LHCN-M2 (cell line): ENCODE measurements around the gene SLMAP. TPM values are rescaled to one million over a fixed set of nuclear protein-coding genes. Genes with fewer than 3 reads are reported as not detected.

Experiments
- DNase-seq: peaks from one replicate; pipeline ENCODE4 v3.0.0-alpha.2; 2012; ENCODE audit warnings: low read depth
- total RNA-seq: library from RNA; depleted of rRNA; stranded (reverse); fragments of >200 nt; gene quantifications from 2 replicates; pipeline ENCODE4 v1.2.3, GENCODE V29; 2014

The SLMAP gene
- total RNA-seq, 1 experiment from 2014 or later, result 32.3 TPM

- peak; percentile 17 for DNase-seq
These were observed 3.8 kb upstream of the SLMAP start for GRCh38 chr3:57752307-57752706.

DNA sequence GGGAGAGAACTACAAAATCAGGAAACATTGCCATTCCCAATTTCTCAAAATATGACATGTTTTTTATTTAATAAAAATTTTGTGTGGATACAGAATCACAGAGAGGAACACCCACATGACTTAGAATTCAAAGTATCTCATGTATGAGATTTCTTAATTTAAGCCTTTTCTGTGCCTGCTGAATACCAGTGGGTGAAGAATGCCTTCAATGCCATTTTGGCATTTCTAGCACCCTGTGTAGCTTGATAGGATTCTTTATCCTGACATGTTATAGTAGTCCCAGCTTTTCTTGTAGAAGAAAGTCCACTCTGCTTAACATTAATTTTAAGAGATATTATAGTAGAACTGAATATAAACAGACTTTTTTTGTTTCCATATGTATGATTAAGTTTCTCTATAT is 3.1 kb upstream of the SLMAP start:
- DNase-seq, result no peak

GRCh38 chr3:57755368-57755675 is 787 bp upstream of the SLMAP start:
- peak; percentile 54 for DNase-seq

GRCh38 chr3:57756528-57757401 is 656 bp downstream of the SLMAP start:
- peak; percentile 67 for DNase-seq

GRCh38 chr3:57757642-57758297 is 1.7 kb downstream of the SLMAP start:
- no peak for DNase-seq

- no peak for DNase-seq
These were observed 2.6 kb downstream of the SLMAP start for GRCh38 chr3:57758686-57759085.

- no peak for DNase-seq
These were observed 8.7 kb downstream of the SLMAP start for GRCh38 chr3:57764794-57765193.

DNA sequence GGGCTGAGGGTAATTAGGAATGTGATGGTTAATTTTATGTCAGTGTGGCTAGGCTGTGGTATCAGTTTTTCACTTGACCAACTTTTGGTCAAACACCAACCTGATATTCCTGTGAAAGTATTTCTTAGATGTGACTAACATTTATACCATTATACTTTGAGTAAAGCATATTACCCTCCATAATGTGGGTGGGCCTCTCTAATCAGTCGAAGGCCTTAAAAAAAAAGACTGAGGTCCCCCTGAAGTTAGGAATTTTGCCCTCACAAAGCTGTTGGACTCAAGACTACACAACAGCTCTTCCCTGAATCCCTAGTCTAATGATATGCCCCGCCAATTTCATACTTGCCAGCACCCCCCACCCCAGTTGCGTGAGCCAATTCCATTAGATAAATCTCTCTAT is 12.5 kb downstream of the SLMAP start:
- no peak for DNase-seq

DNA sequence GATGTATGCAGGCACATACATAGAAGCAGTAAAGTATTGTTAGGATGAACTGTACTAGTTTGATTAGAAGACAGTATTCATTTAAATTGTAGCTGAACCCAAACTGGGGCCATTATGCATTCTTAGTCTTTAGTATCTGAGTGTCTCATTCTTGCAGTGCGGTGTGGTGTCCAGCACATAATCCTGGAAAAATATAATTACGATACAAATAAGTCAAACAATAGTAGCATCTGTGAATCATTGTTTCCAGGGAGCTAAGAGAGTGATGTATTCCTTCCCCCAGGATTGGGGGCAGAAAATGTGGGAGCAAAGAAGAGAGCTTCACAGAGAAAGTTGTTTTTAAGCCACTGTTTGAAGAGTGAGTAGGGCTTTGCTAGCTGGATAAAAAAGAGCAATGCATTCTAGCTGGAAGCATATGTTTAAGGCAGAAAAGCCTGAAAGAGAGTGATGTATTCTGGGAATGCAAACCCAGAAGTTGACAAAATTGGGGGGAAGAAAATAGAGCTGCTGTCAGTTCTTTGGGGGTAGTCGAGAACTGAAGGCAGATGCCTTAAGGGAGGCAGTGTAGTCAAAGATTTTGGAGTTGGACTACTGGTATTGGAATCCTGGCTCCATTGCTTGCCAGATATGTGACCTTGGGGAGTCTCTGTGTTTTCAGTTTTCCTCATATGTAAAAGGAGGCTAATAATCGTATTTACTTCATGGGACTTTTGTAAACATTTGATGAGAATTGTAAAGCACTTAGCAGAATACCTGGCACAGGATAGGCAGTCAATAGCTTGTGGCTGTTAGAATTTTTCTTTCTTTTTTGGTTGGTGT is 14.1 kb downstream of the SLMAP start:
- no peak for DNase-seq

GRCh38 chr3:57772251-57772650 is 16.1 kb downstream of the SLMAP start:
- DNase-seq, result no peak

DNA sequence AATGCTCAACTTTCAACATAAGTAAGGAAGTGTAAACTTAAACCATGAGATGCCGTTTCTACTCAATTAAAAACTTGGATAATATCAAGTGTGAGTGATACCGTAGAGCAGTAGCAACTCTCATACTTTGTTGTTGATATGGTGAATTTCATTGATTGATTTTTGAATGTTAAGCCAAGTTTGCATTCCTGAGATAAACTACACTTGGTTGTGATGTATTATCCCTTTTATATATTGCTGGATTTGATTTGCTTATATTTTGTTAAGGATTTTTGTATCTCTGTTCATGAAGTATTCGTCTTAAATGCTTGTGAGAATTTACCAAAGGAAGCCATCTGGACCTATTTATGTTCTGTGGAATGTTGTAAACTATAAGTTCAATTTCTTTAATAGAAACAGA is 21.7 kb downstream of the SLMAP start:
- no peak for DNase-seq

DNA sequence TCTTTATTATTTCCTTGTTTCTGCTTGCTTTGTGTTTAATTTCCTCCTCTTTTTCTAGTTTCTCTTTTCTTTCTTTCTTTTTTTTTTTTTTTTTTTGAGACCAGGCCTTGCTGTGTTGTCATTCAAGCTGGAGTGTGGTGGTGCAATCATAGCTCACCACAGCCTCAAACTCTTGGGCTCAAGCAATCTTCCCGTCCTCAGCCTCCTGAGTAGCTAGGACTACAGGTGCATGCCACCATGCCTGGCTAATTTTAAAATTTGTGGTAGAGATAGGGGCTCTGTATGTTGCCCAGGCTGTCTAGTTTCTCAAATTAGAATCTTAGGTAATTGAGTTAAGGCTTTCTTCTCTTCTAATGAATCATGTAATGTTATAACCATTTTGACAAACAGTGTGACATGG is 22.4 kb downstream of the SLMAP start:
- DNase-seq, result peak; percentile 13

DNA sequence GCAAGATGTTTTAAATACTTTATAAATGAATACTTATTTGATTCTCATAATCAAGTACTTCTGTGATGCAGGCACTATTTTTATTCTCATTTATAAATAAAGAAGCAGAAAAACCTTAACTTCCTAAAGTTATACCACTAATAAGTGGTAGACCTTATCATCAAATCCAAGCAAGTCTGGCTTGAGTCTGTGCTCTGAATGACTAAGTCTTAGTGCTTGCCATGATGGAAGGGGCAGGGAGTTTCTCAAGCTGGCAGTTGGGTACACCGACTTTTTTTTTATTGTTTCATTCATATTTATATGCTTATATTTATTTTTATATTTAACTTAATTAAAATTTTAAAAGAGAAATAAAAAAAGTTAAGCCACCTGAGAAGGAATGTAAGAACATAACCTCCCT is 23.6 kb downstream of the SLMAP start:
- no peak for DNase-seq

- no peak for DNase-seq
These were observed 27.3 kb downstream of the SLMAP start for GRCh38 chr3:57783186-57784088.

GRCh38 chr3:57784089-57784735 is 28.1 kb downstream of the SLMAP start:
- no peak for DNase-seq

GRCh38 chr3:57785446-57785845 is 29.3 kb downstream of the SLMAP start:
- DNase-seq, result no peak

- peak; percentile 18 for DNase-seq
These were observed 31.9 kb downstream of the SLMAP start for GRCh38 chr3:57787867-57788623.

DNA sequence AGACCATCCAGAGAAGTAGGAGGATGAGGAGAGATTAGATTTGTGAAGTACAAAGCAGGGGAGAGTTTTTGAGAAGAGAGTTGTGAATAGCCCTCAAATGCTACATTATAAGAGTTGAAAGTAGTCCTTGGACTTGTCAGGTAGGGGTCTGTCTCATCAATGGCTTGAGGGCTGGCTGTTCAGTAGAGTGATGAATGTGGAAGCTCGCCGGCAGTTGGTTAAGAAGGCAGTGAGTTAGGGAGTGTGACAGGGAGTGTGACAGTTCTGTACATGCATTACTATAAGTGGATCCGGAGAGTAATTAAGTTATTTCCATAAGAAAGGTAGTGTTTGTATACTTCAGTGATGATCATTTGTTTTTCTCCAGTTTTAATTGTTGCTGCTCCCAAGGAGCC is 32.5 kb downstream of the SLMAP start:
- DNase-seq, result no peak

- DNase-seq, result no peak
These were observed 35.1 kb downstream of the SLMAP start for GRCh38 chr3:57791245-57791644.

DNA sequence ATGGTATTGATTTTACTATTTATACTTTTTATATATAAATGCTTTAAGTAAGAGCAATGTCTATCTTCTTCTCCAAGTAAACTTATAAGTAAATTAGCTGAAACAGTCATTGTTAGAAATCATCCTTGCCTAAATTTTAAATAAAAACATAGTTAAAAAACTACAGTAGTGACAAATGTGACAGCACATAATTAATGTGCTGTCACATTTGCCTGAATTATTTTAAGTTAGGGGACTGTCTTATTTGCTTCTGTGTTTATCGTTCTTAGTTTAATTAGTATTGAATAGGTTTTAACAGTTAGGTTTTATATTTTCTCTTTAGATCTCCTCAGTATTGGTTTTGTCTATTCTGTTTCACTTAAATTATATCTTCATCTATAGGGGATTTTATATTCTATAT is 36.1 kb downstream of the SLMAP start:
- DNase-seq, result no peak
